ENCODE measurements around the gene DYNC1I1.

Gene DYNC1I1

GRCh38 chr7:96033009-96033598, 260.8 kb downstream of the DYNC1I1 start:
- no peaks in the 10 kb centered on the region for H4K20me1 ChIP-seq (ENCODE audit: insufficient read depth)
- no peak overlapping the region for H3K4me3 ChIP-seq (IDR thresholded peaks at IDR 0.05; ENCODE audit: insufficient read depth, low read depth, low read length)
- no peak overlapping the region for H3K9ac ChIP-seq
- H3K79me2 ChIP-seq (ENCODE audit: insufficient read depth, low read depth): no peaks in the 10 kb centered on the region
- H3K4me1 ChIP-seq (ENCODE audit: low read depth, poor library complexity, severe bottlenecking): no peaks in the 10 kb centered on the region
- TF ChIP-seq CTCF (conservative IDR thresholded peaks at IDR 0.05; ENCODE audit: low read depth, low read length): no peak
- H3K36me3 ChIP-seq (ENCODE audit: insufficient read depth): no peaks in the 10 kb centered on the region
- H3K4me2 ChIP-seq: no peak overlapping the region
- no peak overlapping the region for H2AFZ ChIP-seq (ENCODE audit: low read depth)
- H3K27ac ChIP-seq: no peak overlapping the region
- no peaks in the 10 kb centered on the region for H3K27me3 ChIP-seq (ENCODE audit: insufficient read depth, low read depth)

GRCh38 chr7:96034940-96035727, 262.8 kb downstream of the DYNC1I1 start:
- TF ChIP-seq CTCF (conservative IDR thresholded peaks at IDR 0.05; ENCODE audit: low read depth, low read length): no peak

GRCh38 chr7:96040250-96040772, 268.0 kb downstream of the DYNC1I1 start:
- no peaks in the 10 kb centered on the region for H4K20me1 ChIP-seq (ENCODE audit: insufficient read depth)
- no peak for TF ChIP-seq CTCF (conservative IDR thresholded peaks at IDR 0.05; ENCODE audit: low read depth, low read length)
- no peak overlapping the region for H2AFZ ChIP-seq (ENCODE audit: low read depth)
- no peak overlapping the region for H3K27ac ChIP-seq
- H3K4me1 ChIP-seq (ENCODE audit: low read depth, poor library complexity, severe bottlenecking): no peaks in the 10 kb centered on the region
- no peaks in the 10 kb centered on the region for H3K79me2 ChIP-seq (ENCODE audit: insufficient read depth, low read depth)
- no peak overlapping the region for H3K4me3 ChIP-seq (IDR thresholded peaks at IDR 0.05; ENCODE audit: insufficient read depth, low read depth, low read length)
- H3K36me3 ChIP-seq (ENCODE audit: insufficient read depth): no peaks in the 10 kb centered on the region
- no peak overlapping the region for H3K9ac ChIP-seq
- H3K27me3 ChIP-seq (ENCODE audit: insufficient read depth, low read depth): no peaks in the 10 kb centered on the region
- H3K4me2 ChIP-seq: no peak overlapping the region

More at GRCh38 chr7:96034940-96035727, 262.8 kb downstream of the DYNC1I1 start:
- Histone ChIP-seq H4K20me1 (ENCODE audit: insufficient read depth) (no peaks in the 10 kb centered on the region), H3K36me3 (ENCODE audit: insufficient read depth) (no peaks in the 10 kb centered on the region), H3K27ac (no peak overlapping the region), H3K27me3 (ENCODE audit: insufficient read depth, low read depth) (no peaks in the 10 kb centered on the region), H2AFZ (ENCODE audit: low read depth) (no peak overlapping the region), H3K4me1 (ENCODE audit: low read depth, poor library complexity, severe bottlenecking) (no peaks in the 10 kb centered on the region), H3K9ac (no peak overlapping the region), H3K4me3 (IDR thresholded peaks at IDR 0.05; ENCODE audit: insufficient read depth, low read depth, low read length) (no peak overlapping the region), H3K79me2 (ENCODE audit: insufficient read depth, low read depth) (no peaks in the 10 kb centered on the region), H3K4me2 (no peak overlapping the region)

GRCh38 chr7:96041171-96041570, 268.8 kb downstream of the DYNC1I1 start:
- Histone ChIP-seq H3K27me3 (ENCODE audit: insufficient read depth, low read depth) (no peaks in the 10 kb centered on the region), H3K27ac (no peak overlapping the region), H2AFZ (ENCODE audit: low read depth) (no peak overlapping the region), H3K36me3 (ENCODE audit: insufficient read depth) (no peaks in the 10 kb centered on the region), H3K4me3 (IDR thresholded peaks at IDR 0.05; ENCODE audit: insufficient read depth, low read depth, low read length) (no peak overlapping the region), H3K4me2 (no peak overlapping the region), H3K79me2 (ENCODE audit: insufficient read depth, low read depth) (no peaks in the 10 kb centered on the region), H4K20me1 (ENCODE audit: insufficient read depth) (no peaks in the 10 kb centered on the region), H3K9ac (no peak overlapping the region), H3K4me1 (ENCODE audit: low read depth, poor library complexity, severe bottlenecking) (no peaks in the 10 kb centered on the region)
- no peak for TF ChIP-seq CTCF (conservative IDR thresholded peaks at IDR 0.05; ENCODE audit: low read depth, low read length)

All from KMS-11 (cell line).